ENCODE results near the gene PRR22.
A peak's percentile ranks its signal among the peaks of the same experiment; 100 is the strongest.

DNA sequence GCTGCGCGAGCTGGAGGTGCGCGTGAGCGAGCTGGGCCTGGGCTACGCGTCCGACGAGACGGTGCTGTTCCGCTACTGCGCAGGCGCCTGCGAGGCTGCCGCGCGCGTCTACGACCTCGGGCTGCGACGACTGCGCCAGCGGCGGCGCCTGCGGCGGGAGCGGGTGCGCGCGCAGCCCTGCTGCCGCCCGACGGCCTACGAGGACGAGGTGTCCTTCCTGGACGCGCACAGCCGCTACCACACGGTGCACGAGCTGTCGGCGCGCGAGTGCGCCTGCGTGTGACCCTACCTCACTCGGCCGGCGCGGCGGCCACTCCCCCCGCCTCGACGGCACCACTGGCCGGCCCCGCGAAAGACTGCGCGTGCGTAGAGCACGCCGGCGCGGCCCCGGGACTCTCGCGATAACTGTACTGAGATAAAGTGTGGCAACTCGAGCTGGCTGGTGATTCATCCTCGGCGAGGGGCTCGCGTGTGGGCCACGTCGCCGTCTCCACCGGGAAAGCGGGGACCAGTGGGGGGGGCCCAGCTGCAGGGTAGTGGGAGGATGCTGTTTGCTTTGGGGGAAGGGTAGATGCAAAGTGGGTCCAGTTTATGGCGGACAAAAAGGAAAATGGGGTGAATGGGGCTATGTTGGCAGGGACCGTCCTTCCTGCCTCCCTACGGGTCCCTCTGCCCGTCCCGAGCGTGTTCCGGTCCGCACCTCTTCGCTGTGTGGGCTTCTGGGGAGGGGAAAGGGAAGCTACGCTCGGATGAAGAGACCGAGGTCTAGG is 43.5 kb upstream of the PRR22 start:
- no peak for TF ChIP-seq CTCF (IDR thresholded peaks at IDR 0.05)
- peak; percentile 79 for TF ChIP-seq POLR2AphosphoS5 (IDR thresholded peaks at IDR 0.05)
- TF ChIP-seq POLR2A (IDR thresholded peaks at IDR 0.05) = peak; percentile 85
